BJ (cell line): ENCODE measurements around the gene UACA. TPM values are rescaled to one million over a fixed set of nuclear protein-coding genes. Genes with fewer than 3 reads are reported as not detected.

Experiments
- CTCF ChIA-PET: fragments of 350-600 bp; formaldehyde crosslinking; extraction: SDS; loops from one replicate; lab custom pipeline; 2021; ENCODE audit warnings: antibody characterized with exemption, inconsistent platforms; lab: Yijun Ruan, JAX
- POLR2A ChIA-PET: fragments of 300-600 bp; sonication (Branson Sonifier 250); formaldehyde crosslinking; extraction: SDS; loops from one replicate; lab custom pipeline; 2021; ENCODE audit warnings: antibody characterized with exemption; lab: Charles Lee
- DNase-seq: peaks from one replicate; pipeline ENCODE4 v3.0.0-alpha.2; 2011; ENCODE audit warnings: low read depth
- H3K27me3 ChIP-seq: 2 replicates; pipeline ENCODE4 v1.6.0; 2011; ENCODE audit warnings: low read length; ENCODE audit not compliant: control insufficient read depth, insufficient read depth
- H3K36me3 ChIP-seq: 2 replicates; pipeline ENCODE4 v1.5.1; 2011; ENCODE audit warnings: low read length; ENCODE audit not compliant: control insufficient read depth, insufficient read depth
- H3K4me3 ChIP-seq: 2 replicates; pipeline ENCODE4 v1.5.1; 2011; ENCODE audit warnings: low read depth, mild to moderate bottlenecking, control low read depth, low read length
- CTCF ChIP-seq: IDR thresholded peaks from 2 replicates; pipeline ENCODE4 v1.5.1; 2011; ENCODE audit warnings: low read depth, mild to moderate bottlenecking, control low read depth, inconsistent platforms, low read length, moderate library complexity; ENCODE audit not compliant: insufficient read depth
- polyA plus RNA-seq: library from polyadenylated mRNA; depleted of rRNA; stranded (reverse); fragments of >200 nt; gene quantifications from 2 replicates; pipeline ENCODE4 v1.2.3, GENCODE V29; 2011

Gene UACA
- polyA plus RNA-seq, 1 experiment, result 143 TPM

GRCh38 chr15:70723122-70723422, 40.3 kb downstream of the UACA start:
- TF ChIP-seq CTCF, result no peak
- DNase-seq, result no peak
- ChIA-PET CTCF (interaction anchor here (1.0 to 5.5 kb wide), 24 partner anchors 9 to 154 kb away, joined by 3 to 37 read pairs (median 6); no protein-coding TSS in a partner anchor), POLR2A (no interaction called here)
- Histone ChIP-seq H3K4me3 (no peak overlapping the region), H3K27me3 (no peaks in the 10 kb centered on the region), H3K36me3 (peaks cover 2% of the 10 kb centered on the region)

DNA sequence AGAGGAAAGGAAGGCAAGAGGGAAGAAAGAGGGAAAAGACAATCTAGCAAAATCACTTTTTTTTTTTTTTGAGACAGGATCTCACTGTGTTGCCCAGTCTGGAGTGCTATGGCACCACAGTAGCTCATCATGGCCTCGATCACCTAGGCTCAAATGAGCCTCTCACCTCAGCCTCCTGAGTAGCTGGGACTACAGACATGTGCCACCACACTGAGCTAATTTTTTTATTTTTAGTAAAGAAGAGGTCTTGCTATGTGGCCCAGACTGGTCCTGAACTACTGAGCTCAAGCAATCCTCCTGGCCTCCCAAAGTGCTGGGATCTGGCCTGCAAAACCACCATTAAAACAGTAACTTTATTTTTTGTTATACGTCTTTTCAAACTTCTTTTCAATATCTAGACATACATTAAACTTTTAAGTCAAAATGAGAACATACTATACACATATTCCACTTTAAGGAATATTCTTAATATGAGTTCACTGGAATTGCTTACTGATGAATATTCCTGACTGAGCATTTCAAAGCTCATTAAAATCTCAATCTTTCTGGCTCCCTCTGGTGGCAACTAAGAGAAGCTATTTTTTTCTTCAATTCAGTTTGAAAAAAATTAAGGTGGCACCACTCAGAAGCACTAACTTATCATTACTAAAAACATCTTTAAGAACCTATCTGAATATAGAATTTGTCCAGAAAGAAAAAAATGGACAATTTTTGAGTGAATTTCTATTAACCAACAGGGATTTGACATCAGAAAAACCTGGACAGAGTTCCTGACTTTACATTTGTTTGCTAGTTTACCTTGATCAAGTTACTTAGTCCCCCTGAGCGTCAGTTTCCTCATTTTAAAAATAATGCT, 40.9 kb downstream of the UACA start:
- H3K4me3 ChIP-seq, result no peak overlapping the region
- CTCF ChIA-PET, result interaction anchor here (0.6 to 5.5 kb wide), 29 partner anchors 8 to 731 kb away, joined by 3 to 37 read pairs (median 5); no protein-coding TSS in a partner anchor
- DNase-seq, result no peak
- peaks cover 2% of the 10 kb centered on the region for H3K36me3 ChIP-seq
- POLR2A ChIA-PET, result interaction anchor here (0.5 kb wide), 1 partner anchor 1747 kb away, joined by 3 read pairs; no protein-coding TSS in a partner anchor
- no peaks in the 10 kb centered on the region for H3K27me3 ChIP-seq
- TF ChIP-seq CTCF, result peak; percentile 68

- Histone ChIP-seq H3K36me3 (peaks cover 2% of the 10 kb centered on the region), H3K4me3 (no peak overlapping the region), H3K27me3 (no peaks in the 10 kb centered on the region)
- ChIA-PET CTCF (no interaction called here), POLR2A (no interaction called here)
- DNase-seq, result no peak
- no peak for TF ChIP-seq CTCF
Observed at GRCh38 chr15:70720228-70721016, 42.9 kb downstream of the UACA start.

DNA sequence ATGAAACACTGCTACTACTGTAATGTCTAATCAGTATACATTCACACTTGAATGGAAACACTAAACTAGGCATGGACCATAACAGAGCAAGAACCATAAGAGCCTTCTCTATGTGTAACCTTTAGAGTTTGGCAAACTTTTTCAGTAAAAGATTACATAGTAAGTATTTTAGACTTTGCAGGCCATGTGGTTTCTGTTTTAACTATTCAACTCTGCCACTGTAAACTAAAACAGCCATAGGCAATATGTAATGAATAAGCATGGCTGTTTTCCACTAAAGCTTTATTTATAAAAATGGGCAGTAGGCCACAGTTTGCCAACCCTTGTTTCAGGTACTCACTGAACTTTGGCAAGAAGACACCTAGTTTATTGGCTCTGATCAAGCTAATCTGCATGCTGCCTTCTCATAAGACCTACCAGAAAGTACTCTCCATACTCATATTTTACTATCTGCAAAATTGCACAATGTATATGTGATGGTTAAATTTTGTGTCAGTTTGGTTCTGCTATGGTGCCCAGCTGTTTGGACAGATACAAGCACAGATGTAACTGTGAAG, 46.0 kb downstream of the UACA start:
- no peak overlapping the region for H3K4me3 ChIP-seq
- POLR2A ChIA-PET, result no interaction called here
- CTCF ChIA-PET, result interaction anchor here (1.1 to 1.7 kb wide), 3 partner anchors 9 to 94 kb away, joined by 4 to 8 read pairs (median 5); no protein-coding TSS in a partner anchor
- TF ChIP-seq CTCF, result no peak
- DNase-seq, result no peak
- peaks cover 2% of the 10 kb centered on the region for H3K36me3 ChIP-seq
- no peaks in the 10 kb centered on the region for H3K27me3 ChIP-seq
